ENCODE data around the gene NCKAP5.

The NCKAP5 gene

GRCh38 chr2:133531382-133531781 is 36.9 kb downstream of the NCKAP5 start:
- no peak for DNase-seq (ENCODE audit: low spot score)
- in situ Hi-C loops (cut with MboI; ENCODE audit: low pct_unique_long_range_greater_than_20kb, low sequenced_read_pairs, unreplicated experiment) = no loop called here
- no peak for TF ChIP-seq CTCF (IDR thresholded peaks at IDR 0.05; ENCODE audit: extremely low read depth, insufficient read depth, missing control alignments)

GRCh38 chr2:133530645-133531044 is 37.6 kb downstream of the NCKAP5 start:
- TF ChIP-seq CTCF (IDR thresholded peaks at IDR 0.05; ENCODE audit: extremely low read depth, insufficient read depth, missing control alignments) = no peak
- in situ Hi-C loops (cut with MboI; ENCODE audit: low pct_unique_long_range_greater_than_20kb, low sequenced_read_pairs, unreplicated experiment) = no loop called here
- no peak for DNase-seq (ENCODE audit: low spot score)

- in situ Hi-C loops (cut with MboI; ENCODE audit: low pct_unique_long_range_greater_than_20kb, low sequenced_read_pairs, unreplicated experiment) = no loop called here
- no peak for DNase-seq (ENCODE audit: low spot score)
- TF ChIP-seq CTCF (IDR thresholded peaks at IDR 0.05; ENCODE audit: extremely low read depth, insufficient read depth, missing control alignments) = no peak
Measured at GRCh38 chr2:133526530-133527300, 41.5 kb downstream of the NCKAP5 start.

GRCh38 chr2:133525613-133526529 is 42.4 kb downstream of the NCKAP5 start:
- in situ Hi-C loops (cut with MboI; ENCODE audit: low pct_unique_long_range_greater_than_20kb, low sequenced_read_pairs, unreplicated experiment) = no loop called here
- TF ChIP-seq CTCF (IDR thresholded peaks at IDR 0.05; ENCODE audit: extremely low read depth, insufficient read depth, missing control alignments) = no peak
- DNase-seq (ENCODE audit: low spot score) = no peak

- in situ Hi-C loops (cut with MboI; ENCODE audit: low pct_unique_long_range_greater_than_20kb, low sequenced_read_pairs, unreplicated experiment) = no loop called here
- TF ChIP-seq CTCF (IDR thresholded peaks at IDR 0.05; ENCODE audit: extremely low read depth, insufficient read depth, missing control alignments) = no peak
- no peak for DNase-seq (ENCODE audit: low spot score)
Measured at GRCh38 chr2:133525090-133525489, 43.2 kb downstream of the NCKAP5 start.

- no peak for TF ChIP-seq CTCF (IDR thresholded peaks at IDR 0.05; ENCODE audit: extremely low read depth, insufficient read depth, missing control alignments)
- DNase-seq (ENCODE audit: low spot score) = no peak
- in situ Hi-C loops (cut with MboI; ENCODE audit: low pct_unique_long_range_greater_than_20kb, low sequenced_read_pairs, unreplicated experiment) = no loop called here
Measured at GRCh38 chr2:133523406-133523805, 44.9 kb downstream of the NCKAP5 start.
